Hepatocyte (in vitro differentiated cells): ENCODE results near the gene MAGEB2.

Experiments used
- CTCF ChIP-seq: fragments of 200-600 bp; sonication (generic); IDR thresholded peaks from 2 replicates; pipeline ENCODE4 v1.5.1; 2016; ENCODE audit warnings: antibody characterized with exemption, mild to moderate bottlenecking; ENCODE audit not compliant: poor library complexity
- EZH2 ChIP-seq: fragments of 200-600 bp; sonication (generic); IDR thresholded peaks from 2 replicates; pipeline ENCODE4 v1.6.1; 2016; ENCODE audit warnings: antibody characterized with exemption, mild to moderate bottlenecking, borderline replicate concordance
- EZH2phosphoT487 ChIP-seq: fragments of 200-600 bp; sonication (generic); IDR thresholded peaks from one replicate; pipeline ENCODE4 v1.6.1; 2018; ENCODE audit warnings: antibody characterized with exemption, mild to moderate bottlenecking, low read depth, moderate library complexity; ENCODE audit not compliant: unreplicated experiment, severe bottlenecking

- no peak for TF ChIP-seq CTCF
- no peak for TF ChIP-seq EZH2
- no peak for TF ChIP-seq EZH2phosphoT487
Observed at GRCh38 chrX:30246769-30247489, 31.6 kb downstream of the MAGEB2 start, which contains the start of gene MAGEB1.
